ENCODE measurements around the gene SPINK4. TPM values are rescaled to one million over a fixed set of nuclear protein-coding genes. Genes with fewer than 3 reads are reported as not detected.

Gene SPINK4
- total and polyA plus RNA-seq, 5 donors from 2014 or later: not detected

DNA sequence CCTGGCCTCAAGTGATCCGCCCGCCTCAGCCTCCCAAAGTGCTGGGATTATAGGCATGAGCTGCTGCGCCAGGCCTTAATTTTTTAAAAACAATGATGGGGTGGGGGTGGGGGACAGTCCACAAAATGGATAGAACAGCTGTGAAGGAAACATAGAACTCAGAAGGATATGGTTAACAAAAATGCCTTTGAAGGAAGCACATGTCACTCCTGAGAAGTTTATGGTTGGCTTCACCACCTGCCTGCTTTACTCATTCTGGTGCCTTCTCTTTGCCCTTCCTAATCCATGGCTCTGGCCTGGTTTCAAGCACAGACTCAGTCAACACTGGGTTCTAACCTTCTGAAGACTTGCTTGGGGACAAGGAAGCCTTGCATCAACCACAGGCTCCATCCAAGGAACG lies 14.2 kb downstream of the SPINK4 start:
- Mint-ChIP-seq H3K27me3 (no peaks in the 10 kb centered on the region), H3K4me1 (peaks cover 5 to 8% (median 7%) of the 10 kb centered on the region in 4 donors), H3K4me3 (no peak overlapping the region), H3K9me3 (peaks cover 0 to 2% (median 0%) of the 10 kb centered on the region in 7 donors), H3K27ac (peak overlapping the region in 1 of 3 donors; percentile 26), H3K36me3 (peaks cover 42% of the 10 kb centered on the region)
- no peaks in the 10 kb centered on the region for H3K9me3 ChIP-seq (ENCODE audit: control insufficient read depth in 2 of 2, low read length in 2 of 2)
- ATAC-seq (ENCODE audit: low read depth in 2 of 2): no peak
- no peak overlapping the region for H3K27ac ChIP-seq (ENCODE audit: insufficient read depth, low read length, poor library complexity, severe bottlenecking)
- H3K4me1 ChIP-seq (ENCODE audit: control insufficient read depth, insufficient read depth, low read length, poor library complexity, severe bottlenecking): no peaks in the 10 kb centered on the region
- H3K4me3 ChIP-seq (ENCODE audit: low read depth, low read length): no peak overlapping the region
- H3K36me3 ChIP-seq (ENCODE audit: control insufficient read depth, insufficient read depth, low read length): peaks cover 67% of the 10 kb centered on the region
- H3K27me3 ChIP-seq (ENCODE audit: control insufficient read depth, insufficient read depth, low read length): no peaks in the 10 kb centered on the region
- no peak for DNase-seq

DNA sequence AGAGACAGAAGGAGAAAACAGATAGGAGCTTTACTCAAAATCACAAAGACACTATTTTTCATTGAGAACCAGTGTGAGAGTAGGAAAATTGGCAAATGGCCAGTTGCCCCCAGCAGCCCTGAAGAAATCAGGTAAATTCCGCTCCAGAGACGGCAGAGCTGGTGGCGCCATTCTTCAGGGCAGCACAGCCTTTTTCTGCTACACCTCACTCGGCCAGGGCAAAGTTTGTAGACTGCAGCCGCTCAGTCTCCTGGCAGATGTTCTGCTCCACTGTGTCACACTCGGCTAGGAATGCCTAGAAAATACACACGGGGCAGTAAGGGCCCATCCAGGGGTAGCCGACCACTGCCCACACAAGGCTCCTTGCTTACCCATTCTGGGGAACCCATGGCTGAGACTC lies 15.0 kb downstream of the SPINK4 start:
- Histone ChIP-seq H3K27ac (ENCODE audit: insufficient read depth, low read length, poor library complexity, severe bottlenecking) (no peak overlapping the region), H3K36me3 (ENCODE audit: control insufficient read depth, insufficient read depth, low read length) (peaks cover 75% of the 10 kb centered on the region), H3K27me3 (ENCODE audit: control insufficient read depth, insufficient read depth, low read length) (no peaks in the 10 kb centered on the region), H3K9me3 (ENCODE audit: control insufficient read depth in 2 of 2, low read length in 2 of 2) (no peaks in the 10 kb centered on the region), H3K4me1 (ENCODE audit: control insufficient read depth, insufficient read depth, low read length, poor library complexity, severe bottlenecking) (no peaks in the 10 kb centered on the region), H3K4me3 (ENCODE audit: low read depth, low read length) (no peak overlapping the region)
- Mint-ChIP-seq H3K4me3 (no peak overlapping the region), H3K9me3 (peaks cover 0 to 2% (median 0%) of the 10 kb centered on the region in 7 donors), H3K4me1 (peaks cover 6 to 14% (median 12%) of the 10 kb centered on the region in 4 donors), H3K27me3 (no peaks in the 10 kb centered on the region), H3K36me3 (peaks cover 38% of the 10 kb centered on the region), H3K27ac (no peak overlapping the region)
- no peak for ATAC-seq (ENCODE audit: low read depth in 2 of 2)
- DNase-seq: no peak

DNA sequence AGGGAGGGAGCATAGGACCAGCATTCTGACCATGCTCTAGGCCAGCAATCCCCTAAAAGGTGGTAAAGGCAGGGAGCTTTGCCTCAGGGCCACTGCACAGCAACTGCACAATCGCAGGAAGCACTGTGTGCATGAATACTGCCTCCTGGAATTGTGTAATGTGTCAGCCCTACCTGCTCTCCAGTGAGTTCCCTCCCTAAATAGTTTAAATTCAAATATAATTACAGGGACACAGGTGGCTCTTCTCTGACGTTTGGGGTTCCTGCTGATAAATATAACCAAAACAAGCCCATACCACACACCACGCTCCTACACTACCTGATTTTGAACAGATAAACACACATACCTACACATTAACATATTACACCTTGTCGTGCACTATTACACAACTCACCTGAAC lies 15.5 kb downstream of the SPINK4 start:
- peaks cover 0 to 2% (median 0%) of the 10 kb centered on the region in 7 donors for H3K9me3 Mint-ChIP-seq

DNA sequence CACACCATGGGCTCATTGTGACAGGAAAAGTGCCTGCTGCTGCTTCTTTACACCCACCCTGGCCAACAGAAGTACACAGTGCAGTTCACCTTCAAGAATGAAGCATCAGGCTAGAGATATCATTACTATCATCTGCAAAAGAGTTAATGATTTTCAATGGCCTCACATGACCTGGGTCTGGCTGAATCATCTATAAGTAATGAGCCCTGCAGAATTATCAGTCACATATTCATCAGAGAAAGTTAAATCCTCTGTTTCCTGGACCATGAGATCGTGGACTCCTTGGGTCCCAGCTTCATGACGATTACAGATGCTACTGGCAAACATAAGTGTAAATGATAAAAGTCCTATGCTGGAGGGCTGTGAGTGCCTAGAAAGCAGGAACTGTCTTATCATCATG lies 16.3 kb downstream of the SPINK4 start:
- Mint-ChIP-seq H3K4me3 (no peak overlapping the region), H3K27me3 (no peaks in the 10 kb centered on the region), H3K9me3 (peaks cover 0 to 2% (median 0%) of the 10 kb centered on the region in 7 donors), H3K27ac (no peak overlapping the region), H3K36me3 (peaks cover 46% of the 10 kb centered on the region), H3K4me1 (peaks cover 11 to 23% (median 14%) of the 10 kb centered on the region in 4 donors)
- Histone ChIP-seq H3K27ac (ENCODE audit: insufficient read depth, low read length, poor library complexity, severe bottlenecking) (no peak overlapping the region), H3K4me1 (ENCODE audit: control insufficient read depth, insufficient read depth, low read length, poor library complexity, severe bottlenecking) (no peaks in the 10 kb centered on the region), H3K27me3 (ENCODE audit: control insufficient read depth, insufficient read depth, low read length) (no peaks in the 10 kb centered on the region), H3K36me3 (ENCODE audit: control insufficient read depth, insufficient read depth, low read length) (peaks cover 84% of the 10 kb centered on the region), H3K9me3 (ENCODE audit: control insufficient read depth in 2 of 2, low read length in 2 of 2) (no peaks in the 10 kb centered on the region), H3K4me3 (ENCODE audit: low read depth, low read length) (no peak overlapping the region)
- no peak for DNase-seq
- no peak for ATAC-seq (ENCODE audit: low read depth in 2 of 2)

More for the DNA sequence above, 15.5 kb downstream of the SPINK4 start:
- peaks cover 10 to 19% (median 14%) of the 10 kb centered on the region in 4 donors for H3K4me1 Mint-ChIP-seq
- H3K4me3 Mint-ChIP-seq: no peak overlapping the region
- H3K9me3 ChIP-seq (ENCODE audit: control insufficient read depth in 2 of 2, low read length in 2 of 2): no peaks in the 10 kb centered on the region
- DNase-seq: no peak
- H3K36me3 Mint-ChIP-seq: peaks cover 40% of the 10 kb centered on the region
- H3K36me3 ChIP-seq (ENCODE audit: control insufficient read depth, insufficient read depth, low read length): peaks cover 79% of the 10 kb centered on the region
- no peak for ATAC-seq (ENCODE audit: low read depth in 2 of 2)
- H3K27me3 ChIP-seq (ENCODE audit: control insufficient read depth, insufficient read depth, low read length): no peaks in the 10 kb centered on the region
- H3K4me1 ChIP-seq (ENCODE audit: control insufficient read depth, insufficient read depth, low read length, poor library complexity, severe bottlenecking): no peaks in the 10 kb centered on the region
- H3K27me3 Mint-ChIP-seq: no peaks in the 10 kb centered on the region
- H3K4me3 ChIP-seq (ENCODE audit: low read depth, low read length): no peak overlapping the region
- no peak overlapping the region for H3K27ac ChIP-seq (ENCODE audit: insufficient read depth, low read length, poor library complexity, severe bottlenecking)
- no peak overlapping the region for H3K27ac Mint-ChIP-seq

DNA sequence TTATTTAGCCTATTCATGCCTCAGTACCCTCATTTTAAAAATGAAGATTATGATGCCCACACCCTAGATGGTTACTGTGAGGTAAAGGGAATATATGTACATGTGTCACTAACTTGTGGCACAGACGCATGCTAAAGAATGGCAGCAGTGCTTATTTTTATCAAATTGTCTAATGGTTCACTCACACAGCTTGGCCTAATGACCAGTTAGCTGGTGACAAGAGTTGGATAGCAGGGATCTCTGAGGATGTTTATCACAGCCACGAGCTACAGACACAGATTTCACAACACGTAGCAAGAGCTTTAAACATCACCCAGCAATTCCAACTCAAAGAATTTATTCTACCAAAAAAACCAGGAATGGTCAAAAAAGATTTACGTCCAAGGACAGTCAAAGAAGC lies 17.3 kb downstream of the SPINK4 start:
- Mint-ChIP-seq H3K27ac (no peak overlapping the region), H3K27me3 (no peaks in the 10 kb centered on the region), H3K9me3 (peaks cover 0 to 2% (median 0%) of the 10 kb centered on the region in 7 donors), H3K4me1 (peaks cover 11 to 30% (median 14%) of the 10 kb centered on the region in 4 donors), H3K36me3 (peaks cover 46% of the 10 kb centered on the region), H3K4me3 (no peak overlapping the region)
- no peak for DNase-seq
- H3K36me3 ChIP-seq (ENCODE audit: control insufficient read depth, insufficient read depth, low read length): peaks cover 90% of the 10 kb centered on the region
- no peak overlapping the region for H3K4me3 ChIP-seq (ENCODE audit: low read depth, low read length)
- H3K27ac ChIP-seq (ENCODE audit: insufficient read depth, low read length, poor library complexity, severe bottlenecking): no peak overlapping the region
- H3K4me1 ChIP-seq (ENCODE audit: control insufficient read depth, insufficient read depth, low read length, poor library complexity, severe bottlenecking): no peaks in the 10 kb centered on the region
- no peak for ATAC-seq (ENCODE audit: low read depth in 2 of 2)
- H3K9me3 ChIP-seq (ENCODE audit: control insufficient read depth in 2 of 2, low read length in 2 of 2): no peaks in the 10 kb centered on the region
- no peaks in the 10 kb centered on the region for H3K27me3 ChIP-seq (ENCODE audit: control insufficient read depth, insufficient read depth, low read length)

DNA sequence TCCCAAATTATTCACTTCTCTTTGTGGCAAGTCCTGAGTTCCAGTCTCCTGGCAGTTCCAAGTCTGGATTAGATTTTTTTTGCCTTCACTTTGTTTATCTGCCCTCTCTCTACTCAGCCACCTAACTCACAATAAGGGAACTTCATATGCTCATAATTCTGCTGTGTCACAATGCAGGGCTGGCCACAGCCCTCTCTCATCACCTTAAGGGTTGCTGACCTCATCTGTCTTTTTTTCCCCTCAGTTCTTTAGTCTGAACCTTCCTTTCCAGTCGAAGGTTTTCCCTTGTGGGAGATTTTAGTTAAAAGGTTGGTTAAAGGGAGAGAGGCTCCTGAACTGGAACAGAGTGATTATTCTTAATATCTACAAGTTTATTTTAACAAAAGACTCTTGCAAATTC lies 20.4 kb downstream of the SPINK4 start:
- H3K36me3 Mint-ChIP-seq: peaks cover 29% of the 10 kb centered on the region
- peaks cover 62% of the 10 kb centered on the region for H3K36me3 ChIP-seq (ENCODE audit: control insufficient read depth, insufficient read depth, low read length)
- peaks cover 16% of the 10 kb centered on the region for H3K4me1 ChIP-seq (ENCODE audit: control insufficient read depth, insufficient read depth, low read length, poor library complexity, severe bottlenecking)
- ATAC-seq (ENCODE audit: low read depth in 2 of 2) (no peak), DNase-seq (no peak)
- no peak overlapping the region for H3K27ac ChIP-seq (ENCODE audit: insufficient read depth, low read length, poor library complexity, severe bottlenecking)
- no peak overlapping the region for H3K4me3 Mint-ChIP-seq
- H3K27me3 Mint-ChIP-seq: no peaks in the 10 kb centered on the region
- peak overlapping the region in 1 of 3 donors; percentile 80 for H3K27ac Mint-ChIP-seq
- H3K4me3 ChIP-seq (ENCODE audit: low read depth, low read length): no peak overlapping the region
- peaks cover 0 to 2% (median 0%) of the 10 kb centered on the region in 7 donors for H3K9me3 Mint-ChIP-seq
- H3K27me3 ChIP-seq (ENCODE audit: control insufficient read depth, insufficient read depth, low read length): no peaks in the 10 kb centered on the region
- H3K9me3 ChIP-seq (ENCODE audit: control insufficient read depth in 2 of 2, low read length in 2 of 2): no peaks in the 10 kb centered on the region
- H3K4me1 Mint-ChIP-seq: peaks cover 11 to 52% (median 30%) of the 10 kb centered on the region in 4 donors

DNA sequence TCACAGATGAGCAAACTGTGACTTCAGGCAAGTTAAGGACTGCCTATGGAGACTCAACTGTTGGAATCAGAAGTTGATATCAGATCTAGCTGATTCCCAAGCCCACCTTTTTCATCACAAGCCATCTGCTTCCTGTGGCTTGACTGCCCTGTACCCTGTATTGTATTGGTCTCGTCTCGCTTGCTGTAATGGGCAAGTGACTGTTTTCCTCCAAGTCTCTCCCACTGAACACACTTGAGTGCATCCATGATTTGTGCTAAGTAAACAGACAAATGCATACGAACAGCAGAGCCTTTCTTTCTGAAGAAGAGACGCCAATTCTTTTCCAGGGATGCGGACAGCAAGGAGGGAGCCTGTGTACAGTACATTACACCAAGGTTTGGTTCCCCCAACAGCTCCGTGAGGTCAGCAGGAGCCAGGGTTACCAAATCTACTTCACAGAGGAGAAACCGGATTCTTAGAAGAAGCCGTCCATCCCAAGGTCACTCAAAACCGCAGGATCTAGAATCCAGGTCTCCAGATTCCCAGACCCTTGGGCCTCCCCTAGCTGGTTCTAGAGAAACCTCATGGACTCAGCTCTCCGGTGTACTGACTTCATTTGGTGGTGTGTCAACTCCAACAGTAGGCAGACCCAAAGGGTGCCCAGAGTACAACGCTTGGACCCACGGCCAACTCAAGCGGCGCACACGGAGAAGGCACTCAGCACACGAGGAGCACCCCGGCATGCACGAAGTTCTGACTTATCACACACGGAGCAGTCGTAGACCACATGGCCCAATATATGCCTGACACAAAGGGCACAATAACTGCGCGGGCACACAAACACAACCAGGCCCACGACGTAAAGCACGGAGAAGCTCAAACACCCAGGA lies 23.4 kb downstream of the SPINK4 start:
- DNase-seq: peak in 1 of 3 donors; percentile 17
- H3K9me3 Mint-ChIP-seq: no peaks in the 10 kb centered on the region

More for the DNA sequence above, 23.4 kb downstream of the SPINK4 start:
- Histone ChIP-seq H3K27ac (ENCODE audit: insufficient read depth, low read length, poor library complexity, severe bottlenecking) (peak overlapping the region; percentile 88), H3K36me3 (ENCODE audit: control insufficient read depth, insufficient read depth, low read length) (peaks cover 49% of the 10 kb centered on the region), H3K4me3 (ENCODE audit: low read depth, low read length) (peak overlapping the region; percentile 93), H3K9me3 (ENCODE audit: control insufficient read depth in 2 of 2, low read length in 2 of 2) (no peaks in the 10 kb centered on the region), H3K4me1 (ENCODE audit: control insufficient read depth, insufficient read depth, low read length, poor library complexity, severe bottlenecking) (peaks cover 37% of the 10 kb centered on the region), H3K27me3 (ENCODE audit: control insufficient read depth, insufficient read depth, low read length) (no peaks in the 10 kb centered on the region)
- H3K27ac Mint-ChIP-seq: peak overlapping the region; percentile 88 to 96 (median 94)
- ATAC-seq (ENCODE audit: low read depth in 2 of 2): no peak
- peaks cover 20 to 78% (median 46%) of the 10 kb centered on the region in 4 donors for H3K4me1 Mint-ChIP-seq
- no peaks in the 10 kb centered on the region for H3K27me3 Mint-ChIP-seq
- peak overlapping the region; percentile 93 to 99 (median 96) for H3K4me3 Mint-ChIP-seq
- peaks cover 26% of the 10 kb centered on the region for H3K36me3 Mint-ChIP-seq

Measured in CD4-positive, CD25-positive, alpha-beta regulatory T cell (primary cell).